ENCODE data around the gene GNB1L. TPM values are rescaled to one million over a fixed set of nuclear protein-coding genes. Genes with fewer than 3 reads are reported as not detected.

Gene GNB1L
- total RNA-seq, 1 experiment from 2014 or later: 15.8 TPM

DNA sequence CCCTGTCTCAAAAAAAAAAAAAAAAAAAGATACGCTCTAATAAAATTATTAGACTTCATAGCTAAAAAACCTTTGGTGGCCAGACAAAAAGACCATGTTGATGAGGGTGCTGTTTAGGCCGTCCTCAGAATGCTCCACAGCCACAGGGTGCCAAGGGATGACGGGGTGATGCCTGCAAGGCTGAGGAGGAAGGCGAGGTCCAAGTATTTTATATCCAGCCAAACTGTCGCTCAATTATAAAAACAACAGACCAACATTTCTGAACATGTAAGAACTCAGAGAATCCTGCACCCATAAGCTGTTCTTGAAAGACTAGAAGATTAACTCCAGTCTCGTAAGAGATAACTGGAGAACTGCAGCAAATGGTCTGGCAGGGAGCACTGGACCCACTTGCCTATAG, 64.8 kb downstream of the GNB1L start:
- CTCF ChIA-PET: no interaction called here
- BruUV-seq (replicated peaks): no TSS peak
- Histone ChIP-seq H3K27me3 (replicated peaks; ENCODE audit: control insufficient read depth, insufficient read depth, low read length) (no peaks in the 10 kb centered on the region), H3K4me3 (ENCODE audit: low read depth, low read length) (no peak overlapping the region), H3K9me3 (peaks cover 5% of the 10 kb centered on the region; the same call in 1 of the 2 replicates), H3K36me3 (ENCODE audit: control insufficient read depth, insufficient read depth, low read length) (no peaks in the 10 kb centered on the region), H3K4me1 (no peaks in the 10 kb centered on the region)
- no peak for DNase-seq
- Mint-ChIP-seq H3K9me3 (ENCODE audit: unreplicated experiment) (no peaks in the 10 kb centered on the region), H3K27me3 (ENCODE audit: insufficient read depth, unreplicated experiment) (no peaks in the 10 kb centered on the region), H3K27ac (ENCODE audit: unreplicated experiment) (no peak overlapping the region), H3K4me1 (ENCODE audit: low read depth, unreplicated experiment) (no peaks in the 10 kb centered on the region), H3K36me3 (ENCODE audit: insufficient read depth, unreplicated experiment) (peaks cover 11% of the 10 kb centered on the region), H3K4me3 (ENCODE audit: unreplicated experiment) (no peak overlapping the region)
- TF ChIP-seq, protein P1, sequence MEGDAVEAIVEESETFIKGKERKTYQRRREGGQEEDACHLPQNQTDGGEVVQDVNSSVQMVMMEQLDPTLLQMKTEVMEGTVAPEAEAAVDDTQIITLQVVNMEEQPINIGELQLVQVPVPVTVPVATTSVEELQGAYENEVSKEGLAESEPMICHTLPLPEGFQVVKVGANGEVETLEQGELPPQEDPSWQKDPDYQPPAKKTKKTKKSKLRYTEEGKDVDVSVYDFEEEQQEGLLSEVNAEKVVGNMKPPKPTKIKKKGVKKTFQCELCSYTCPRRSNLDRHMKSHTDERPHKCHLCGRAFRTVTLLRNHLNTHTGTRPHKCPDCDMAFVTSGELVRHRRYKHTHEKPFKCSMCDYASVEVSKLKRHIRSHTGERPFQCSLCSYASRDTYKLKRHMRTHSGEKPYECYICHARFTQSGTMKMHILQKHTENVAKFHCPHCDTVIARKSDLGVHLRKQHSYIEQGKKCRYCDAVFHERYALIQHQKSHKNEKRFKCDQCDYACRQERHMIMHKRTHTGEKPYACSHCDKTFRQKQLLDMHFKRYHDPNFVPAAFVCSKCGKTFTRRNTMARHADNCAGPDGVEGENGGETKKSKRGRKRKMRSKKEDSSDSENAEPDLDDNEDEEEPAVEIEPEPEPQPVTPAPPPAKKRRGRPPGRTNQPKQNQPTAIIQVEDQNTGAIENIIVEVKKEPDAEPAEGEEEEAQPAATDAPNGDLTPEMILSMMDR (IDR thresholded peaks at IDR 0.05; ENCODE audit: insufficient read depth in 1 of 2, low read depth in 1 of 2, low read length in 1 of 2, severe bottlenecking in 1 of 2, unreplicated experiment in 1 of 2): no peak
- POLR2A ChIA-PET: no interaction called here
- intact Hi-C loops (cut with micrococcal nuclease; ENCODE audit: unreplicated experiment): no loop called here

DNA sequence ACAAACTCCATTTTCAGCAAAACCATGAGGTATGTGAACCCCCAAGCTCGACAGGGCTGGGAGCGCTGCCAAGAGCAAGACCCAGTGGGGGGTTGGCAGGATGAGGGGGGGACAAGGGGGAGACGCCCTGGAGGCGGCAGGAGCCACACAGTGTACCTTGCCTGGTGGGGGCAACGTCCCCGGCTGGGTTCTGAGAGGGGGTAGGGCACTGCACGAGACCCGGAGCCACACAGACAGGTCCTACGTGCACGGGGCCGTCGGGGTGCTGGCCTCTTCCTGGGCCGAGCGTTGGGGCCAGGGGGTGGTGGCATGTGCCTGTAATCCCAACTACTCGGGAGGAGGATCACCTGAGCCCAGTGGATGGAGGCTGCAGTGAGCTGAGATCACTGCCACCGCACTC, 65.3 kb downstream of the GNB1L start:
- Histone ChIP-seq H3K27me3 (replicated peaks; ENCODE audit: control insufficient read depth, insufficient read depth, low read length) (no peaks in the 10 kb centered on the region), H3K4me3 (ENCODE audit: low read depth, low read length) (no peak overlapping the region), H3K36me3 (ENCODE audit: control insufficient read depth, insufficient read depth, low read length) (no peaks in the 10 kb centered on the region), H3K4me1 (no peaks in the 10 kb centered on the region), H3K9me3 (peaks cover 5% of the 10 kb centered on the region; the same call in 1 of the 2 replicates)
- BruUV-seq (replicated peaks): no TSS peak
- Mint-ChIP-seq H3K36me3 (ENCODE audit: insufficient read depth, unreplicated experiment) (peaks cover 11% of the 10 kb centered on the region), H3K4me3 (ENCODE audit: unreplicated experiment) (no peak overlapping the region), H3K27ac (ENCODE audit: unreplicated experiment) (no peak overlapping the region), H3K27me3 (ENCODE audit: insufficient read depth, unreplicated experiment) (no peaks in the 10 kb centered on the region), H3K4me1 (ENCODE audit: low read depth, unreplicated experiment) (no peaks in the 10 kb centered on the region), H3K9me3 (ENCODE audit: unreplicated experiment) (no peaks in the 10 kb centered on the region)
- intact Hi-C loops (cut with micrococcal nuclease; ENCODE audit: unreplicated experiment): no loop called here
- POLR2A ChIA-PET: no interaction called here
- DNase-seq: no peak
- CTCF ChIA-PET: no interaction called here
- TF ChIP-seq, protein P1 (IDR thresholded peaks at IDR 0.05; ENCODE audit: insufficient read depth in 1 of 2, low read depth in 1 of 2, low read length in 1 of 2, severe bottlenecking in 1 of 2, unreplicated experiment in 1 of 2): no peak

DNA sequence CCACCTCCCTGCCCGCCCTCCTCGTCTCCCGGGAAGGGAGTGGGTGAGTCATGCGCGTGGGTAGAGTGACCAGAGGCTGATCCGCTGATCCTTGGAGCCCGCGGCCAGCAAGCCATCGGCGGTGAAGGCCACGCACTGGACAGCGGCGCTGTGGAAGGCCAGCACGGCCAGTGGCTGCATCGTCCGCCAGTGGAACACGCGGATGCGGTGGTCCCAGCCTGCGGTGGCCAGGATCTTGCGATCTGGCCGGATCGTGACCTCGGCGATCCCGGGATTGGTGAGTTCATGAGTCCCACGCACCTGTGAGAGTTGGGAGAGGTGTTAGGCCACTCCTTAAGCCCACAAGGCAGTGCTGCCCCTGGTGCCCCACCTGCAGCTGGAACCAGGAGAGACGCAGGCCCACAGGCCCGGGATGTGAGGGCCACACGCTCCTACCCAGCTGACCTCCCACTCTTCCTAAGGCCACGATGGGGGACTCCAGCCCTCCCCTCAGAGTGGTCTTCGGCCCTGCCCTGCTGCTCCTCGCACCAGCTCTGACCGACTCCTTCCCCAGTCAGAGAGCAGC, 65.9 kb downstream of the GNB1L start:
- no peak overlapping the region for H3K4me3 Mint-ChIP-seq (ENCODE audit: unreplicated experiment)
- DNase-seq: no peak
- H3K36me3 ChIP-seq (ENCODE audit: control insufficient read depth, insufficient read depth, low read length): no peaks in the 10 kb centered on the region
- H3K4me1 Mint-ChIP-seq (ENCODE audit: low read depth, unreplicated experiment): no peaks in the 10 kb centered on the region
- H3K4me3 ChIP-seq (ENCODE audit: low read depth, low read length): no peak overlapping the region
- POLR2A ChIA-PET: no interaction called here
- H3K36me3 Mint-ChIP-seq (ENCODE audit: insufficient read depth, unreplicated experiment): peaks cover 11% of the 10 kb centered on the region
- no peaks in the 10 kb centered on the region for H3K4me1 ChIP-seq
- H3K9me3 ChIP-seq: peaks cover 5% of the 10 kb centered on the region; the same call in 1 of the 2 replicates
- CTCF ChIA-PET: no interaction called here
- H3K9me3 Mint-ChIP-seq (ENCODE audit: unreplicated experiment): no peaks in the 10 kb centered on the region
- BruUV-seq (replicated peaks): no TSS peak
- no peak overlapping the region for H3K27ac Mint-ChIP-seq (ENCODE audit: unreplicated experiment)
- TF ChIP-seq, protein P1 (IDR thresholded peaks at IDR 0.05; ENCODE audit: insufficient read depth in 1 of 2, low read depth in 1 of 2, low read length in 1 of 2, severe bottlenecking in 1 of 2, unreplicated experiment in 1 of 2): no peak
- H3K27me3 Mint-ChIP-seq (ENCODE audit: insufficient read depth, unreplicated experiment): no peaks in the 10 kb centered on the region
- H3K27me3 ChIP-seq (replicated peaks; ENCODE audit: control insufficient read depth, insufficient read depth, low read length): no peaks in the 10 kb centered on the region
- intact Hi-C loops (cut with micrococcal nuclease; ENCODE audit: unreplicated experiment): no loop called here
